Activated CD8-positive, alpha-beta memory T cell treated with anti-CD3 and anti-CD28 coated beads for 1 hour (primary cell): Measurements from ENCODE around the gene TAL2.

Source experiments
- DNase-seq, 2 donors: peaks; one replicate each; pipeline ENCODE4 v3.0.0-alpha.2; 2020; ENCODE audit warnings: low read depth in 1 of 2; ENCODE audit errors: extremely low read depth in 1 of 2

TAL2 gene

DNA sequence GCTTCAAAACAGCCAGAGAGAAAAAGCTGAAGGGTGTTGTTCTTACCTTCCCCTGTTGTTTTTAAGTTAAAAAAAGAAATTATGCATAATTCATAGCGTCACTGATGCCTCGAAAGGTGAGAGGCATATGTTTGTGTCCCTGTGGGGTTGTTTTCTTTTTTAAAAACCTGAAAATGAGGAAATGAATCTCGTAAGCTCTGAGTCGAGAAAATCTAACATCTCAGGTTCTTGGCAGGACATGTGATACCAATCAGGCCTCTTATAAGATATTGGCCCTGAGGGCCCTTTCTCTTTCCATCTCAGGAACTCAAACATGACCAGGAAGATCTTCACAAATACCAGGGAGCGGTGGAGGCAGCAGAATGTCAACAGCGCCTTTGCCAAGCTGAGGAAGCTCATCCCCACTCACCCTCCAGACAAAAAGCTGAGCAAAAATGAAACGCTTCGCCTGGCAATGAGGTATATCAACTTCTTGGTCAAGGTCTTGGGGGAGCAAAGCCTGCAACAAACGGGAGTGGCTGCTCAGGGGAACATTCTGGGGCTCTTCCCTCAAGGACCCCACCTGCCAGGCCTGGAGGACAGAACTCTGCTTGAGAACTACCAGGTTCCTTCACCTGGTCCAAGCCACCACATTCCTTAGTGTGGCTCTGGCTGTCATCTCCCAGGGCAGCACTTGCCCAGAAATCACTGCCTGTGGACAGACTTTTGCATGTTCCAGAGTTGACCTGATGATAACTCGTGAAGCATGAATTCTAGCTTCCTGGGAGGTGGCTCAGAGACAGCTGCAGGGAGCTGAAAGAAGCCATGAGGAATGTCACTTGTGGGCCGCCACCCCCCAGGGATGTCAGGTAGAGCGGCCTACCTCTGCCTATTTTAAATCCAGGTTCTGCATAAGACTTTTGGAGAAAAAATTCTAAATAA, at the start of gene TAL2:
TAL2 (plus strand) TSS at position 274 of the 921 bp plus-strand sequence; CDS start at position 314, 40 bp downstream.
- no peak for DNase-seq

DNA sequence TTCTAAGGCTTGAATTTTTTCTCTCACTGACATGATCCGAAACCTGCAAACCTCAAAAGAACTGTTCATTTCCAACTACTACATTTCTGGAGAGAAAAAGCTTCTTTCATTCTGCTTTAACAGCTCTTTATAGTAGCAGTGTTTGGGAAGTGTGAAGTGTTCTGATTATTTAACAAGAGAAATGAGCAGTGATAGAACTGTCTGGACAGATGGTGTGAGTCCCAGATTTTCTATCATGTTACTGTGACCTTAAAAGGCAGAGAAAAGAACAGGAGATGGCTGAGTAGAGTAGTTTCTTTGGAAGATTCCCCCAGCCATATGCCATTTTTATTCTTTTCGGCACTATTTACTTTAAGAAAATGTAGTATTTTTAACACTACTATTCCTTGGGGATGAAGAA, 41.3 kb upstream of the TAL2 start:
- DNase-seq: no peak

DNA sequence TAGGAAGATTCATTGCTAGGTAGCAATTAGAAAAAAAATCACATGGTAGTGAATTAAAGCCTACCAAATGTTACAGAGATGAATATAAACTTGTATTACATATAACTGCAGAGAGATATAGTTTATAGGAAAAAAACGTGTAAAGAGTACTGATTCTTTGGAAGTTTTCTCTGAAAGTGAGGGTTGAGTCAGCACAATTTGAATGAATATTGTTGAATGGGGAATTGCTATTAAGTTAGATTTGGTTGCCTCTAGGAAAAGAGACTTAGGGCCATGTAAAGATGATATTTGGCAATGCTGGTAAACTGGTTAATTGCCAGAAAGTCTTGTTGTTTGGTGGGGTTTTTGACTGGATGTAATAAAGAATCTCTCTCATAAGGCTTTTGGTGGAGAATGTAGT, 37.2 kb upstream of the TAL2 start:
- no peak for DNase-seq

DNA sequence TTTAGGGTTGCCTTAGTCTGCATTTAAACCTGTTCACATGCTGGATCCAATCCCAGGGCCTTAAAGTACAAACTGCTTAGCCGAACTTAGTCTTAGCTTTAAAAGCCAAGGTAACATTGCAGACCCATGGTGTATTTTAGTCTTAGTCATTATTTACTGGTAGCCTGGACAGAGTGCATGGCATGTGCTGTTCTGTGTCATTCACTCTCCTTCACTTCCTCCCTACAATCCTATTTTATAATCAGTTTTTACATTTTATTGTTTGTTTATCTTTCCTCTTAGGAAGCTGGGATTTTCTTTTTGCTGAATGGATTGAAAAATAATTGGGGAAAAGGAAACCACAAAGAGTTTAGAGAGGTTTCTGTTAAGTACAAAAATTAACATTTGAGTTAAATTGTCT, 29.4 kb upstream of the TAL2 start:
- no peak for DNase-seq

DNA sequence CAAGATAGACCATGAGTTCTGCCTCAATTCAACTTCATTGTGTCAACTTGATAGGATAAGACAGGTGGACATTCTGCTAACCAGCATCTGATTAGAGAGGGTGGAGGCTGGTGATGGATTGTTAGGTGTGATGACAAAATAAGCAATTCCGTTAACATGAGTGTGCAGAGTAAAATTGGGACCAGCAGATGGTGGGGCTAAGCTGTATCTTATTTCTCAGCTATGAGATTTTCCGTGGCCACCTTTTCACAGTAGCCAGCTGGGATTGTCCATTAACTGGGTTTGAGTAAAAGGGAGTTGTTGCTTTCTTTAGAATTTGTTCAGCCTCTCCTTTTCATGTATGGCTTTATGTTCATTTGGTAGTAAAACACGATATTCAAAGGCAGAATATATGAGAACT, 28.8 kb upstream of the TAL2 start:
- DNase-seq: no peak

DNA sequence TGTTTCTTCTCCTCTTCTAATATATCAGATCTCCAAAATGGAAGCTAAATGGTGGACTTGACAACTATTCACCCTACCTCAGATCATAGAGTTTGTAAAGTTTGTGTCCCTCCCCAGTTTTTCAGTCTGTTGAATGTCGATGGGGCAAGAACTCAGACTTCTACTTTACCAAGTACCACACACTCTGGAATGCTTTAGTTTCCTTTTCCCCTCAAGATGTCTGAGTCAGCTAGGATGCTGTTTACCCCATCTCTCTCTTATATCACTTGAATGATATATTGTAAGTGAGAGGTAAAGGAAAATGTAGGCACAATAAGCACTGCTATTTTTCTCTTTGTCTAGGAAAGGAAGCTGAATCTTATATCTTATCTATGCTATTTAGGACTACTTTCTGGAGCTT, 25.9 kb upstream of the TAL2 start:
- DNase-seq: no peak

DNA sequence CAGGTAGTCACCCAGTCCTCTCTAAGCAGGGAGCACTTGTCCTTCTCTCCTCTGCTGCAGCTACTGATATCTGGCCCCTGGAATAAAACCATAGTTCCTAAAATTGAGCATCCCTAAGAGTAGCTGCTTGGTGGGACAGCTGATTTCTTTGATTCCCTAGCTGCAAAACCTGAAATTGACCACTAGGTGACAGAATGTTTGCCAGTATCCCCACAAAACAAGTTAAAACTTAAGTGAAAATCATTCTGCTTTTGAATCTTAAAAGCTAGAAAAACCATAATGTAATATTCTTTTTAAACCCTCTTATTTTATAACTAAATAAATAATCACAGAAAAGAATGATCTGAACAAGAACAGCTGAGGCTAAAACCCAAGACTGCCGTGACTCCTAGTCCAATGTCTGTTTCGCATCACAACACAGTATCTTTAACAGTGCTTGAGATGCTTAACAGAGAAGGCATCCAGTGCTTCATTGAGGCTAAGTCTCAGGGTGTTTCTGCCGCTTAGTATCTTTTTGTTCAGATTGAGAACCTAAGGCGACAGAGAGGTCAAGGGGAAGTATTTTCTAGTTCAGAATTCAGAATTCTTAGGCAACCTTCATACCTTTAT, 24.4 kb upstream of the TAL2 start:
- DNase-seq: no peak

DNA sequence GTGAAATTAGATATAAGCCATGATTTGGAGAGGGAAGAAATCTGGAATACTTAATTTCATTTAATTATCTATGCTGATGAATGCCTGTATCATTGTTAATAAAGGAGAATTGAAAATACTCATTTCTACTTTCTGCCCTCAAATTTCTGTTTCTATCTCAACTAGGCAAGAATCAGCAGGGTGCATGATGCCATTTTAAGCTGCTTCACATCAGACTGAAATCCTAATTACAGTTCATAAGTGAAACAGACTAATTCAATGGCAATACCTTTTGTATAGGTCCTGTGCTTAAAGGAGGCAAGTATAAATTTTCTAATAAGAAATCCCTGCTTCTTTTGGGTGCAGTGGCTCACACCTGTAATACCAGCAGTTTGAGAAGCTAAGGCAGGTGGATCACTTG, 22.3 kb upstream of the TAL2 start:
- DNase-seq: no peak

DNA sequence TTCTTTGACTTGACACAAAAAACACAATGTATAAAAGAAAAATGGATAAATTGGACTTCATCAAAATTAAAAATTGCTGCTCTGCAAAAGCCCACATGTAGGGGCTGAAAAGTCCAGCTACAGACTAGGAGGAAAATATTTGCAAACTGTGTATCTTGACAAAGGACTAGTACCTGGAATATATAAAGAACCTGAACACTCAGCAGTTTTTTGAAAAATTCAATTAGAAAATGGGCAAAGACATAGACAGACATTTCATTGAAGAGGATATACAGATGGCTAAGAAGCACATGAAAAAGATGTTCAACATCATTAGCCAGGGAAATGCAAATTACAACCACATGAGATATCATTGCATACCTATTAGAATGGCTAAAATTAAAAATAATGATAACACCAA, 18.5 kb upstream of the TAL2 start:
- DNase-seq: no peak

DNA sequence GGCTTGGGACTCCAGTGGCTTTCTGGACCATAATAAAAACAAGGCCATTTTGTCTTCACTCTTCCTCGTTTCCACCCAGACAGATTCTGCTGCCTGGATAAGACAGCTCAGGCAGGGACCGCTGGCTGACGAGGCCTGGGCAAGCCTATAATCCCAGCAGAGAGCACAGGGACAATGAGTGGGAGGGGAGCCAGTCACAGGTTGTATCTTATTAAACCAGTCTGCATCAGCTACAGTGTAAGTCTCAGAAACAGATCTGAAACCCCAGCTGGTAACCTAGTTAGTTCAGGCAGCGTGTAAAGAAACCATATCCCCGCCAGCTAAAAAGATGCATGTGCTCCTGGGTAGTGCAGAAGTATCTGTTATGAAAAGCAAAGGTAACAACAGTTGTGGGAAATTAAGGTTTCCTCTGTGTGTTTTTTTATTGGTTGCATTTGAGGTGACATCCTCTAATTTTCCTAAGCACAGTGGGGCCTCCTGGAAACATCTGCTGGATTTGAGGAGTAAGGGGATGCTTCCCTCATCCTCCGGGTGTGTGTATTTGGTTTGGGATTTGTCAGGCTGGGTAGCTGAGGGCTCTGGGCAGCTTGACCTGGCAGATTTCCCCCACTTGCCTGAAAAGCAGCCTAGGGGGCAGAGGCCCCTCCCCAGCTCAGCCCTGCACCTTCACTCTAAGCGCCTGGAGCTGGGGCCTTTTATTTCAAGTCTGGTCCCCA, 15.2 kb upstream of the TAL2 start:
- no peak for DNase-seq

DNA sequence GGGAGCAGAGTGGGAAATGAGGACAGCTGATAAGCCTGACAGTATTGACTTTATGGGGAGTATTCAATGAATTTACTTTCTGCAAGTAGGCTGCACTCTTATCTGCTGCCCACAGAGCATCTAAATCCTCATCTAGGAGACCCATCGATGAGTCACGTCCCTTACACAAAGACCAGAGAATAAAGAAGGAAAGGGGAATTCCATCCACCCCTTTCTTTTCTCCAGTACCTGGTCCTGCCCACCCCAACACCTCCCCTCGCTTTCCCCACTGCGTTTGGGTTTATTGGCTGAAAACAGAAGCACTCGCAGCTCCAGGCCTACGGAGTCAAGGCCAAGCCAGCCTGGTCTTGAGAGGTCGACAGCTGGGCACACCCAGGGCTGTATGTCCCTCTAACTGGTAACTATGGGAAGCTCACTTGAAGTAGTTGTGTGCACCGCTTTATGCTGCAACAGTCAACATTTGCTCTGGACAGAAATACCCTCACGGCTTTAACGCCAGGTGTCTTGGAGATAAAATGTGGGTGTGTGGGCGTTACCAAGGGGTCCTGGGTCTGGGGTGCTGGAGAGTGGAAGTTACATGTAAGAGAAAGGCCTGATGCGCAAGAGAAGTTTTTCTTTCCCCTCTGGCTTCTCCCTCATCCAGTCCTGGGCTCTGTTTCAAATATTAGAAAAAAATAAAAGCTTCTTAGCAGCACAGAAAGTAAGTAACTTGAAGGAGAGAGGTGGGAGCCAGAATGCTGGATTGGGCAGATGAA, 14.5 kb upstream of the TAL2 start:
- no peak for DNase-seq

DNA sequence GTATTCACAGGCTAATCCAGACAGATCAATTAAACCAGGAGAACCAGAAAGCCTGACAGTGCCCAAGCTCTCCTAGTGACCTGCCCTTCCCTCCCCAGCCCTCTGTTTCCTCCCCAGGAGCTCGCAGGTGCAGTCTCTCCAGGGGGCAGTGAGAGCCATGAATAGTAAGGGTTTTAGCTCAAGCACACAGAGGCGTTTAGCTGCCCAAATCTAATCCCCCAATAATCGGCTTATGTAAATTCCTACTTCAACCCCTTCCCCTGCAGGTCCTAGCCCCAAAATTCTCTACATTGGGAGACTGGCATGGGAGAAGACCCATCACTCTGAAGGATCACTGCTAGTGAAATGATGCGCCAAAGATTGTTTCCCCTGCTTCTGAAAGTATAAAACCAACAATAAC, 10.5 kb upstream of the TAL2 start:
- DNase-seq: no peak

DNA sequence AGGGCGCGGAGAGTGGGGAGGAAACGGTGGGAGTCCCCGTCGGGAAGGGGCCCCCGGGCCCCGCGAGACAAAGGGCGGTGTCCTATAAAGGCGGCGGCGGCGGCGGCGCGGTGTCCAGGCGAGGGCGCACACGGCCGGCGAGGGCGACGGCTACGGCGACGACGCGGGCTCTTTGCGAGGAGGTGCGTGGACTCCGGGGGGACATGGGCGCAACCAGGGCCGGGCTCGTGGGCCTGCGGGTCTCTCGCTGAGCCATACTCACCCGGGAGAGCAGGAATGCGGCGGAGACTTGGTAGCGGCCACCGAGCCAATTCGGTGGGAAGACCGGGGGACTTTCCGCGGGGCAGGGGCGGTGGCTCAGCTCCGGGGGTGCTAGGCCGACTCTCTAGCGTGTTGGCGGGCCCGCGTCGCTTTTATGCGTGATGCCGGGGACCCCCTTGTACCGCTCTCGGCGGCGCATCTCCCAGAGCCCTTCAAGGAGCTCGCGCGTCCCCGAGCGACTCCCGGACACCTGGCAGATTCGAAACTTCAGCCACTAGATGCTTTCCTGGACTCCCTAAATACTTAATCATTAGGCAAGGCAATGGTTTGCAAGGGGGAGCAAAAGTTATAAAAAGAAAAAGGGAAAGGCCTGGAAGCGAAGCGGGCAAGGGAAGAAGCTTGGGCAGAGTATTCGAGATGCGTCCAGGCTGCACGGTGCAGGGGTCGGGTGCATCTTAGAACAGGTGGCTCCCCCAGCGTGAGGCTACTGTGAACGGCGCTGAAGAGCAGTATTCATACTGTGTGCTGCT, 5.9 kb upstream of the TAL2 start:
- DNase-seq: no peak

DNA sequence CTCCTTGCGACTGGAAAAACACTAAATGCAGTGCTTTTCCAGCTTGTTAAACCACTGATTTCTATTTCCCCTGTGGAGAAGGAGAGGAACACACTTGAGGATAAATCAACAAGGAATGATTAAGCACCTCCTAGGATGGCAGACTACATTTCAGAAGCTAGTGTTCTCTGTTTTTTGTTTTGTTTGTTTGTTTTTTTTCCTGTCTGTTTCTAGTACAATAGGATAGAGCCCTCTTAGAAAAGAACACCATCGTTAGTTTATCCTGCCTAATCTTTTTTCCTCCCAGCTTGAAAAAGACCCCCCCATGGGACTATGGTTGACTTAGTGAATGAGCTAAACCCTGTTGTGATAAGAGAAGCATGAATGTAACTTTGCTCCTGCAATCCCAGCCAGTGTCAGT, 3.9 kb upstream of the TAL2 start:
- no peak for DNase-seq

DNA sequence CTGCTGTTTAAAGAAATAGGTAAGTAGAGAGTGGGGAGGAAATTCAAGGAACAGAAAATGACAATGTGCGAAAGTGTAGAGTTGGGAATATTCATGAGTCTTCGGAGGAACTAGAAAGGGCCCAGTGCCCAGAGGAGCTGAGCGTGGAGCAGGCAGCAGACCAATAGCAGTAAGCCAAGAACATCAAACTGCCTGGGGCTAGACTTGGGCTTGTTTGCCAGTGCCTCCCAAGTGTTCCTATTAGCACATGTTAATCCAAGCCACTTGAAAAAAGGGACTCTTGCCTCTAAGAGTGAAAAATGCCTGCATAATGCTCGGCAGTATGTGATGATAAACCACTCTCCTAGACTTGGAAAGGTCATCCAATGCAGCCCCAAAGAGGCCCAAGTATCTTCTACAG, 1.2 kb upstream of the TAL2 start:
- DNase-seq: no peak

DNA sequence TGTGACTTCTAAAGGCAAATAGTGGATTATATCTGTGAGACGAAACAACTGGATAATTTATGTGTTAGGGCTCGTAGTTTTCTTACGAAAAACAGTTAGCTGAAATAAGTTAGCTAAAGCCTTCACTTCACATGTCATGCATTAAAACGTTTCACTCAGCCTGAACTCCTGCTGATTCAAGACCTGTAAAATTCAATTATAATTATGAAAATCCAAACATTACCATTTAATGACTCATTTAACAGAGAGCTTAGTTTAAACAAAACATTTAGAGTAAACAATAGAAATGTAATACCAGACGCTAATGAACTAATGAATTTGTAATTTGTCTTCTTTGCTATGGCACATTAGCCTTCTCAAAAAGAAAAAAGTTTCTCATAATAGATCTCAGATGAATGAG, 1.7 kb downstream of the TAL2 start:
- DNase-seq: no peak

DNA sequence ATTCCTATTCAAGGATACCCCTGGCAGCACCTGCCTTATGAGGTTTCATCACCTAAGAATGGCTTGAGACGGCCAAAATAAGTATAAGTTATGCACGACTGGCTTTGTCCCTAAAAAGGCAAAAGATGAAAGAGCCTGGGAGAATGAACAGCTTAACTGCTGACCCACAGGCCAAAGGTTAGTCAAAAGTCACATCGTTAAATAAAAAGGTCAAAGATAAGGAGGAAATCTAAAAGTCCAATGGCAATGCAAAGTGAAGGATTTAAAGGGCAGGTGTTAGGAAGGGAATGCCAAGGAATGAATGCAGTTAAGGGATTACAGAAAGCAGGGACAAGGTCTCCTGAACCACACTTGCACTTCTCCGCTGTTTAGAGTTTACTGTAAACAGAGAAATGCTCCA, 5.6 kb downstream of the TAL2 start:
- no peak for DNase-seq

DNA sequence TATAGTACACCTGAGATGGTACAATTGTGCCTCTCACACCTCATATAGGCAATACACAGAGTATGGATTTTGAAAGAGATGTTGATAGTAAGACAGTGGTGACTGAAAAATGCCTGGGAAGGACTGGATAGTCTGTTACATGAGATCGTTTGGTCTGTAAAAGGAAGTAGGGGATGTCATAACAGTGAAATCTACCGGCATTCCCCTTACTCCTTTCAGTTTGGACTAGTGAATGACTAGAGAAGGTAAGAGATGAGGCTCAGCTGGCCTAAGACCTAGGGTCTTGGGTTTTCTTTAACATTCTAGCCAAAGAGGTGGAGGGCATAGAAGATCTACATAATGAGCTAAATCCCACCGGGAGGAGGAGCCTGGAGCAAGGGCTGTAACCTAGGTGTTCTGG, 8.1 kb downstream of the TAL2 start:
- DNase-seq: no peak

DNA sequence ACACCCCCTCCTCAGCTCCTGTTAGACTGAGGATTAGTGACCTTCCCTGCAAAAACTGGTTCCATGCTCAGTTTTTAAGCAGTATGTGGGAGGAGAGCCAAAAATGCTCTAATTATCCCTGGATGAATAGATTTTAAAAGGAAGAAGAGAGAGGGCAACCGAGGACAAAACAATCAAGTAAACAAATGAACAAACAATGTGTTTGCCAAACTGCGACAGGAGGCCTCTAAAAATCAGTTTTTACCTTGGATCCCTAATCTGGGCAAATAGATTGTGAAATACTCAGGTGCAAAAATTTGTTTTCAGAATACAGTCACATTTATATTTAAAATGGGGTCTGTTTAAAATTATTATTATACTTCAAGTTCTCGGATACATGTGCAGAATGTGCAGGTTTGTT, 8.5 kb downstream of the TAL2 start:
- DNase-seq: no peak

DNA sequence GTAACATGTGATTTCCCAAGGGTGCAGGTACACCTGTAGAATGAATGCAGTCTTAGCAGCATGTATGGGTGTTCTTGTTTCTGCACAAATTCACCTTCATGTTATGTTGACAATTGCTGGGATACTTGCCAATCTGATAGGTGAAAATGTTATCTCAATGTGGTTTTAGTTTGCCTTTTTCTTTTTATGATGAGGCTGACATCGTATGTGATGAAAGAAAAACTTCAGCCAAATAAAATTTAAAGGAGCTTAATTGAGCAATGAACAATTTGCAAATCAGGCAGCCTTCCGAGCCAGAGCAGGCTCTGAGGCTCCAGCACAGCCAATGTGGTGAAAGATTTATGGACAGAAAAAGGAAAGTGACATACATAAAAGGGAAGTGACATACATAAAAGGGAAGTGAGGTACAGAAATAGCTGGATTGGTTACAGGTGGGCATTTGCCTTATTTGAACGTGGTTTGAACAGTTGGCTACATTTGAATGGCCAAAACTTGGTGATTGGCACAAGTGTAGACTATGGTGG, 10.5 kb downstream of the TAL2 start:
- no peak for DNase-seq
